Measurements from ENCODE around the gene ACOT11. TPM values are rescaled to one million over a fixed set of nuclear protein-coding genes. Genes with fewer than 3 reads are reported as not detected.

The ACOT11 gene
- total and polyA plus RNA-seq, 2 of the 13 experiments (the other 11 are each of a cell fraction or from before 2014, with no cell fraction given): 2.6 to 3.3 TPM

- Histone ChIP-seq H3K27me3 (ENCODE audit: control insufficient read depth in 1 of 2, insufficient read depth in 2 of 2, low read length in 2 of 2) (no peaks in the 10 kb centered on the region), H3K27ac (ENCODE audit: extremely low read length, insufficient read depth, low read length) (no peak overlapping the region), H3K9ac (ENCODE audit: insufficient read depth, low read depth, low read length) (no peak overlapping the region), H3K4me2 (ENCODE audit: low read depth, low read length) (no peak overlapping the region), H3K4me1 (ENCODE audit: insufficient read depth, low read length) (peaks cover 54% of the 10 kb centered on the region), H3K79me2 (ENCODE audit: insufficient read depth, low read length) (no peaks in the 10 kb centered on the region), H3K9me3 (ENCODE audit: low read length) (no peaks in the 10 kb centered on the region), H2AFZ (ENCODE audit: low read length) (no peak overlapping the region), H3K36me3 (replicated peaks in 1 of 2; ENCODE audit: control insufficient read depth in 1 of 2, insufficient read depth in 2 of 2, low read length in 2 of 2) (no peaks in the 10 kb centered on the region), H4K20me1 (ENCODE audit: insufficient read depth, low read length) (no peaks in the 10 kb centered on the region), H3K4me3 (replicated peaks in 1 of 3; ENCODE audit: insufficient read depth in 1 of 3, low read depth in 2 of 3, low read length in 3 of 3) (no peak overlapping the region)
- intact Hi-C loops (cut with micrococcal nuclease; ENCODE audit: unreplicated experiment): no loop called here
- no TSS peak for BruUV-seq (replicated peaks)
- CTCF ChIA-PET (ENCODE audit: low intra/inter-chr PET ratio, low total read pairs): no interaction called here
- FAIRE-seq: no peak
- POLR2A ChIA-PET: no interaction called here
- in situ Hi-C loops (cut with HindIII; ENCODE audit: extremely low pct_ligation_motif_present, low pct_unique_long_range_greater_than_20kb): no loop called here
- no peak for TF ChIP-seq ZNF496 (CRISPR knock-in tag; IDR thresholded peaks at IDR 0.05; ENCODE audit: insufficient replicate concordance)
- no peak for TF ChIP-seq GLI4 (CRISPR knock-in tag; IDR thresholded peaks at IDR 0.05; ENCODE audit: borderline replicate concordance)
- TF ChIP-seq ZNF20 (CRISPR knock-in tag; IDR thresholded peaks at IDR 0.05): no peak
- no peak for TF ChIP-seq MXD3 (CRISPR knock-in tag; IDR thresholded peaks at IDR 0.05)
- no peak for TF ChIP-seq KLF9 (CRISPR knock-in tag; IDR thresholded peaks at IDR 0.05; ENCODE audit: low read depth)
- no peak for TF ChIP-seq MLX (CRISPR knock-in tag; IDR thresholded peaks at IDR 0.05)
- TF ChIP-seq ZBTB46 (CRISPR knock-in tag; IDR thresholded peaks at IDR 0.05; ENCODE audit: borderline replicate concordance): no peak
- no peak for ATAC-seq
- WGBS (ENCODE audit: low lambda C conversion rate): 94% methylated on average over 5 of the region's 5 CpGs
- DNase-seq (ENCODE audit: low spot score): no peak
These were observed 22.1 kb downstream of the ACOT11 start for GRCh38 chr1:54570161-54570560.

Data from HepG2 (cell line).